Hepatocyte (in vitro differentiated cells): ENCODE results near the gene SPEG.

ENCODE experiments used
- EZH2 ChIP-seq: fragments of 200-600 bp; sonication (generic); IDR thresholded peaks from 2 replicates; pipeline ENCODE4 v1.6.1; 2016; ENCODE audit warnings: antibody characterized with exemption, mild to moderate bottlenecking, borderline replicate concordance
- TF ChIP-seq, protein P1 (sequence below): fragments of 200-600 bp; sonication (generic); IDR thresholded peaks from 2 replicates; pipeline ENCODE4 v1.5.1; 2016; ENCODE audit warnings: antibody characterized with exemption, mild to moderate bottlenecking; ENCODE audit not compliant: poor library complexity

DNA sequence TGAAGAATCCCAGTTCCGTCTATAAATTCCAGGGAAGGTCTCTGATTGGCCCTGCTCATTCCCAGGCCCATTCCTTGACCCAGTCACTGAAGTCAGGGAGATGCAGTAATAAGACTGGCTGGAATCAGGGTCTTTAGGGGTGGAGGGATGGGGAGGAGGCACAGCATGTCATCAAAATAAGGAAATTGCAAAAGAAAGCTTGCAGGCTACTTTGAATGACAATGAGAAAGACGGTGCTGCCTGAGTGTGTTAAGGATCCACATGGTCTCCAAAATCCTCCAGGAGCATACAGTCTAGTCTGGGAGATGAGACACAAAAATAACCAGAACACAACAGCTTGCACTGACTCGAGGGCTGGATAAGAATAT lies 18.4 kb upstream of the SPEG start:
- TF ChIP-seq, protein P1, sequence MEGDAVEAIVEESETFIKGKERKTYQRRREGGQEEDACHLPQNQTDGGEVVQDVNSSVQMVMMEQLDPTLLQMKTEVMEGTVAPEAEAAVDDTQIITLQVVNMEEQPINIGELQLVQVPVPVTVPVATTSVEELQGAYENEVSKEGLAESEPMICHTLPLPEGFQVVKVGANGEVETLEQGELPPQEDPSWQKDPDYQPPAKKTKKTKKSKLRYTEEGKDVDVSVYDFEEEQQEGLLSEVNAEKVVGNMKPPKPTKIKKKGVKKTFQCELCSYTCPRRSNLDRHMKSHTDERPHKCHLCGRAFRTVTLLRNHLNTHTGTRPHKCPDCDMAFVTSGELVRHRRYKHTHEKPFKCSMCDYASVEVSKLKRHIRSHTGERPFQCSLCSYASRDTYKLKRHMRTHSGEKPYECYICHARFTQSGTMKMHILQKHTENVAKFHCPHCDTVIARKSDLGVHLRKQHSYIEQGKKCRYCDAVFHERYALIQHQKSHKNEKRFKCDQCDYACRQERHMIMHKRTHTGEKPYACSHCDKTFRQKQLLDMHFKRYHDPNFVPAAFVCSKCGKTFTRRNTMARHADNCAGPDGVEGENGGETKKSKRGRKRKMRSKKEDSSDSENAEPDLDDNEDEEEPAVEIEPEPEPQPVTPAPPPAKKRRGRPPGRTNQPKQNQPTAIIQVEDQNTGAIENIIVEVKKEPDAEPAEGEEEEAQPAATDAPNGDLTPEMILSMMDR = no peak
- no peak for TF ChIP-seq EZH2
